ENCODE results near the gene AVPR2.

The AVPR2 gene

GRCh38 chrX:153903991-153904957 is at the start of gene AVPR2:
AVPR2 (plus strand) TSS chrX:153904673; CDS start chrX:153905146, 473 bp downstream.
- no peak for DNase-seq (ENCODE audit: low read depth)

GRCh38 chrX:153854702-153855101 is 49.8 kb upstream of the AVPR2 start:
- DNase-seq (ENCODE audit: low read depth): no peak

GRCh38 chrX:153857348-153857903 is 47.0 kb upstream of the AVPR2 start:
- no peak for DNase-seq (ENCODE audit: low read depth)

- DNase-seq (ENCODE audit: low read depth): no peak
Measured at GRCh38 chrX:153861151-153861550, 43.3 kb upstream of the AVPR2 start.

- DNase-seq (ENCODE audit: low read depth): no peak
Measured at GRCh38 chrX:153861733-153862310, 42.7 kb upstream of the AVPR2 start.

- no peak for DNase-seq (ENCODE audit: low read depth)
Measured at GRCh38 chrX:153862369-153863250, 41.9 kb upstream of the AVPR2 start.

GRCh38 chrX:153863251-153863991 is 41.1 kb upstream of the AVPR2 start:
- no peak for DNase-seq (ENCODE audit: low read depth)

- DNase-seq (ENCODE audit: low read depth): no peak
Measured at GRCh38 chrX:153864101-153864500, 40.4 kb upstream of the AVPR2 start.

- no peak for DNase-seq (ENCODE audit: low read depth)
Measured at GRCh38 chrX:153864561-153865320, 39.7 kb upstream of the AVPR2 start.

GRCh38 chrX:153865321-153865580 is 39.2 kb upstream of the AVPR2 start:
- DNase-seq (ENCODE audit: low read depth): no peak

- DNase-seq (ENCODE audit: low read depth): no peak
Measured at GRCh38 chrX:153865685-153866084, 38.8 kb upstream of the AVPR2 start.

- no peak for DNase-seq (ENCODE audit: low read depth)
Measured at GRCh38 chrX:153866302-153867019, 38.0 kb upstream of the AVPR2 start.

GRCh38 chrX:153867139-153867538 is 37.3 kb upstream of the AVPR2 start:
- DNase-seq (ENCODE audit: low read depth): no peak

GRCh38 chrX:153867671-153868070 is 36.8 kb upstream of the AVPR2 start:
- no peak for DNase-seq (ENCODE audit: low read depth)

GRCh38 chrX:153868576-153869472 is 35.6 kb upstream of the AVPR2 start:
- no peak for DNase-seq (ENCODE audit: low read depth)

GRCh38 chrX:153869473-153870287 is 34.8 kb upstream of the AVPR2 start:
- DNase-seq (ENCODE audit: low read depth): no peak

GRCh38 chrX:153870288-153870690 is 34.2 kb upstream of the AVPR2 start:
- no peak for DNase-seq (ENCODE audit: low read depth)

- DNase-seq (ENCODE audit: low read depth): no peak
Measured at GRCh38 chrX:153870791-153871360, 33.6 kb upstream of the AVPR2 start.

Data from T-helper 22 cell (primary cell).